Superior temporal gyrus (tissue), 1 donor: ENCODE results near the gene COPS6.
"Not testable (repeated sequence)": the region's sequence is repeated elsewhere in the genome, so short reads cannot be mapped to it uniquely, and the experiment has no call there.

Experiments
- DNase-seq: peaks from one replicate; pipeline ENCODE4 v3.0.0-alpha.2; 2016; ENCODE audit errors: extremely low spot score

COPS6 gene

DNA sequence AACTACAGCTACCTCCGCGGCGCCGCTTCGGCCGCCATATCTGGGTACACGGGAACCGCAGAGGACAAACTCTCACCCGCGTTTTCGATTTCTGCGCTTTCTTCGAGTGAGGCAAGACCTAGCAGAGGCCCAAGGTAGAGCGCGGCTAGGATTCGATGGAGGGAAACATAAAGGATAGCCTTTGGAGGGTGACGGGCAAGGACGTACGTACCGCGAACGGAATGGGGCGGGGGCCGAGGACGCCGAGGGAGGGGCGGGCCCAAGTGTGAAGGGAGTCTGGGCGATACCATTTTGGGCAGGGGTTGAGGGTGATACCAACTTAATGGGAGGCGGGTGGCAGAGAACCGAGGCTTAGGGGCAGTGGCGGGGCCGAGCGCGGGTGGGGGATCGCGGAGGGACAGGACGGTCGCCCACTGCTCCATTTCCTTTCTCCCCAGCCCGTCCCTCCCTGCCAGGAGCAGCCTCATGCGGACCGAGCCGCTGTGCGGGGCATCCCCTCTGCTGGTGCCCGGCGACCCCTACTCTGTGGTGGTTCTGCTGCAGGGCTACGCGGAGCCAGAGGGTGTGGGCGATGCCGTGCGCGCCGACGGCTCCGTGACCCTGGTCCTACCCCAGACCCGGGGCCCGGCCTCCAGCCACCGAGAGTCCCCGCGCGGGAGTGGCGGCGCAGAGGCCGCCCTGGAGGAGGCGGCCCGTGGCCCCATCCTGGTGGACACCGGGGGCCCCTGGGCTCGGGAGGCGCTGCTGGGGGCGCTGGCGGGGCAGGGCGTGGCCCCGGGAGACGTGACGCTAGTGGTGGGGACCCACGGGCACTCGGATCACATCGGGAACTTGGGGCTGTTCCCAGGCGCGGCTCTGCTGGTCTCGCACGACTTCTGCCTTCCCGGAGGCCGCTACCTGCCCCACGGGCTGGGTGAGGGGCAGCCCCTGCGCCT lies 38.4 kb downstream of the COPS6 start, which contains the start of gene MBLAC1:
Gene MBLAC1, plus strand, starts transcription at position 37 of the 935 bp plus-strand sequence. Its CDS starts 429 bp downstream, at position 466.
- DNase-seq = peak; percentile 93

DNA sequence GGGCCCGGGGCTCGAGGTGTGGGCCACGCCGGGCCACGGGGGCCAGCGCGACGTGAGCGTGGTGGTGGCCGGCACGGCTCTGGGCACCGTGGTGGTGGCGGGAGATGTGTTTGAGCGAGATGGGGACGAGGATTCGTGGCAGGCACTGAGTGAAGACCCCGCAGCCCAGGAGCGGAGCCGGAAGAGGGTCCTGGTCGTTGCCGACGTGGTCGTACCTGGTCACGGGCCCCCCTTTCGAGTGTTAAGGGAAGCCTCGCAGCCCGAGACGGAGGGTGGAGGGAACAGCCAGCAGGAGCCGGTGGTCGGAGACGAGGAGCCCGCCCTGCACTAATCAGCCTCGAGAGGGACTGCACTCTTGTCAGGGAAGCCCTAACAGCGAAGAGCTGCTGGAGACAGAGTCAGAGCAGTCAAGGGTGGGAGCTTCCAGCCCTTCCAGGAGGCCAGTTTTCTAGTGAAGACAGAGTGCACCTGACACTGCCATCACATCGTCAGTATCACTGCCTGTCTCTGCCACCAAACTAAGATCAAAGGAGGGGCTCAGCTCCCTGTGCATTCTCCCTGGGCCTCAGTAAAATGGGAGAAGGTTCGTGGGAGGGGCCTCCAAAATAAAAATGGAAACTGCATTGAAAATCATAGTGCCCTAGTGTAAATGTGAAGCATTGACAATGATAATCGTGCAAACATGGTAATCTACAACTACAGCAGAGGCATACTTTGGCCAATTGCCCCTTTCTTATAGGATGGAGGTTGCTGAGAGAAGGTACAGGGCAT lies 39.3 kb downstream of the COPS6 start:
- DNase-seq = no peak

DNA sequence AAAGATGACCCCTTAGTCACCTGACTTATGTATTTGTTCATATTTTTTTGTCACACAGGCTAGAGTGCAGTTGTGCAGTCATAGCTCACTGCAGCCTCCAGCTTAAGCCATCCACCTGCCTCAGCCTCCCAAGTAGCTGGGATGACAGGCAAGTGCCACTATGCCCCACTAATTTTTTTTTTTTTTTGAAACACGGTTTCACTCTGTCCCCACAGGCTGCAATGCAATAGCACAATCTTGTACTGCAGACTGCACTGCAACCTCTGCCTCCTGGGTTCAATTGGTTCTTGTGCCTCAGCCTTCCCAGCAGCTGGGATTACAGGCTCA lies 39.8 kb downstream of the COPS6 start:
- no peak for DNase-seq

DNA sequence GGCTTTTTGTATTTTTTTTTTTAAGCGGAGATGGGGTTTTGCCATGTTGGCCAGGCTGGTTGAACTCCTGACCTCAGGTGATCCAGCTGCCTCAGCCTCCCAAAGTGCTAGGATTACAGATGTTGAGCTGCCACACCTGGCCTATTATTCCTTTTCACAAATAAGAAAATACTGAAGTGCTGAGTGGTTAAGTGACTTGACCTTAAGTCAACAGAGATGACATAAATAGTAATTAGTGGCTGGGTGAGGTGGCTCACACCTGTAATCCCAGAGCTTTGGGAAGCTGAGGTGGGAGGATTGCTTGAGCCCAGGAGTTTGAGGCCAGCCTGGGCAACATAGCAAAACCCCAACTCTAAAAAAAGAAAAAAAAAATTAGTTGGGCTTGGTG lies 41.4 kb downstream of the COPS6 start:
- DNase-seq = not testable (repeated sequence)

DNA sequence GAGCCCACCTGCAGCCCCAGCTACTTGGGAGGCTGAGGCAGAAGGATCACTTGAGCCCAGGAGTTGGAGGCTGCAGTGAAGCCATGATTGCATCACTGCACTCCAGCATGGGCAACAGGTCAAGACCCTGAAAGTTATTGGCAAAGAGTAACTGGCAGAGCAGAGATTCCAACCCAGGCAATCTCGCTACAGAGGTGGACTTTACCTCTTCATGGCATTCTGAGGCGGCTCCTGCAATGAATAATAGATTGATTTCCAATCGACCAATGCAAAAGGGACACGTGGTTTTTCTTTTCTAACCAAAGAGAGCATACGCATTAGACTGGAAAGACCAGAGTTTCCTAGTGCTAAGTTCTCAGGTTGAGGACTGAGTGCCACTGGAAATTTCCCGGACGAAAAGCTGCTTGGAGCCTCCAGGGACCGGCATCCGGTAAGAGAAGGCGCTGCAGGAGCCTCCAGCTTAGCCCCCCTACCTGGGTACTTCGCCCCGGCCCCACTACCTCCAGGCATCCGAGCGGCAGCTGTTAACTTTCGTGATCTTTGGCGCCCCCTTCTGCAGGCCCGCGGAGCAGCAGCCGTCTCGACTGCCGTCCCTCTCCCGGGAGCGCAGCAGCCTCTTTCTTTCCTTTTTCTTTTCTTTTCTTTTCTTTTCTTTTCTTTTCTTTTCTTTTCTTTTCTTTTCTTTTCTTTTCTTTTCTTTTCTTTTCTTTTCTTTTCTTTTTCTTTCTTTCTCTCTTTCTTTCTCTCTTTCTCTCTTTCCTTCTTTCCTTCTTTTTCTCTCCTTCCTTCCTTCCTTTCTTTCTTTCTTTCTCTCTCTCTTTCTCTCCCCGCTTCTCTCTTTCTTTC lies 42.1 kb downstream of the COPS6 start:
- DNase-seq = peak; percentile 83

DNA sequence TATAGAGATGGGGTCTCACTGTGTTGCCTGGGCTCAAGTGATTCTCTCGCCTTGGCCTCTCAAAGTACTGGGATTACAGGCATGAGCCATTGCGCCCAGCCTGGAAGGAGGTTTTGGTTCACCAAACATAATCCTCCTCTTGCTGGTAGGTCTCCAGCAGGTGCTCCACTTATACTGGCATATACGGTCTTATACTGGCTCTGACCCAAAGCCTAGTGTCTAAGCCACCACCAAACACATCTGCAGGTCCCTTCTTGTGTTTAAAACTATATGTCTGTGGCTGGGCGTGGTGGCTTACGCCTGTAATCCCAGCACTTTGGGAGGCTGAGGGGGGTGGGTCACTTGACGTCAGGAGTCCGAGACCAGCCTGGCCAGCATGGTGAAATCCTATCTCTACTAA lies 43.4 kb downstream of the COPS6 start:
- no peak for DNase-seq

DNA sequence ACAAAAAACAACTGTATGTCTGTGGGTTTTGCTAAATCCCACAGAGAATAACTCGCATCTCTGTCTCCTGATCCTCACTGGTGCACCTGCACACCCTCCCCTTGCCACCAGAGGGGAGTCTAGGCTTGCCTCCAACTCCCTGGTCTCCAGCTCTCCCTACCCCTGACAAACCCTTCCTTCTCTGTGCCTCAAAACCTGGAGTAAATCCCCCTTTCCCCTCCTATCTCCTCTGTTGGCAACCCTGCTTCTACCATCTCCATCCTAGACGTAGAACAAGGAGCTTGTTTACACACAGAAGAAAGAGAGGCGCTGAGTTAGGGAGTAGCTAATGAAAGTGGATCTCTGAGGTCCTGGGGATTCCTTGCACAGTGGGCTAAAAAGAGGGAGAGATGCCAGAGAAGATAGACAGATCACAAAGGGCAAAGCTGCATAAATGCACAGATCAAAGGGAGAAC lies 44.0 kb downstream of the COPS6 start:
- peak; percentile 52 for DNase-seq

DNA sequence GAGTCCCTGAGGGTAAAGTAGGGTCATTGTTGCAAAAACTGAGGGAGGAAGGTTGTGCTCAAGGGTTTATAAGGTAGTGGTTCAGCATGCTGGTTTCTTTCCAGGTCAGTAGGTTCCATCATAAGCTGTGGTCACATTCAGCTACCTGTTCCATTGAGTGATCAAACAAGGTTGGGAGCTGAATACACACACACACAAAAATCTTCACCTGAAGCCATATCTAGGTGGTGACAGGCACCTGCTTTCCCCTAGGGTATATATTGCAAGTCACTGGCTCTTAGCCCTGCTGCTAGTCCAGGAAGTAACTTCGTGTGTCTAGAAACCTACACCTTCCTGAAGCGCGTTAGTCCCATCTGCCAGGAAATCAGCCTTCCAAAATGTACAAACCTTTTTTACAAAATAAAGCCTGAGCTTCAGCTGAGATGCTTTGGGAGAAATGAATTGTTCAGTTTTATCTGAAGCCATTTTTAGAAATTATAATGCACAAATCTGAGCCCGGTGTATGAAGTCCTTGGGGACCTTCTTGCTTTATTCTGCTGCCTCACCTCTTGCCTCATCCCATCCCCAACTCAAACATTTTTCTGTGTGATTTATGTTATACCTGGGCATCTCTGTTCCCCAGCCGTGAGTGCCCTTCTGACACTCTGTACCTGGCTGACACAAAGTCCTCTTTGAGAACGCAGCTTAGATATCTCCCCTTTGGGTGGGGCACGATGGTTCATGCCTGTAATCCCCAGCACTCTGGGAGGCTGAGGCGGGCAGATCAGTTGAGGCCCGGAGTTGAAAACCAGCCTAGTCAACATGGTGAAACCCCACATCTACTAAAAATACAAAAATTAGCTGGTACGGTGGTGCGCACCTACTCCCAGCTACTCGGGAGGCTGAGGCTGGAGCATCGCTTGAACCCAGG lies 49.3 kb downstream of the COPS6 start:
- no peak for DNase-seq

DNA sequence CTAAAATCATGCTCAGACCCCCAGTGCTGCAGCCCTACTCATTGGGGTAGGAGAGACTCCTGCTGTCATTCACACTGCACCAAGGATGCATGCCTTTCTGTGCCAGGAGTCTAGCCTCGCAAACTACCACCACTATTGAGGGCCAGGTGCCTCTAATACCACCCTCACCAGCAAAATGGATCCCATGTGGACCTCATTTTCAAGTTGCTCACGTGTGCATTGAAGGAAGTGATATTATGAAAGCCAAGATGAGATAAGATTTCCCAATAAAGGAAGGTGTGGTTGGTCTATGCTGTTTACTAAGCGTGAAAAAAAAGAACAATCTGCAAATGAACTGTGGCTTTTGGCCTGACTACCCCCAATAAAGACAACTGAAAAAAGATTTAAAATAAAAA lies 52.8 kb downstream of the COPS6 start:
- DNase-seq = no peak
